HUES48 (cell line): ENCODE measurements around the gene DMD.
"Not testable (repeated sequence)": the region's sequence is repeated elsewhere in the genome, so short reads cannot be mapped to it uniquely, and the experiment has no call there.

ENCODE experiments used
- H3K27ac ChIP-seq: one replicate; pipeline ENCODE4 v1.7.0; 2013; ENCODE audit warnings: low read depth, low read length, inconsistent platforms
- H3K27me3 ChIP-seq: 2 replicates; pipeline ENCODE4 v1.6.1; 2013; ENCODE audit warnings: mild to moderate bottlenecking, low read length; ENCODE audit not compliant: control insufficient read depth, insufficient read depth
- H3K36me3 ChIP-seq: 2 replicates; pipeline ENCODE4 v1.6.1; 2013; ENCODE audit warnings: low read length; ENCODE audit not compliant: control insufficient read depth, insufficient read depth
- H3K4me1 ChIP-seq: 2 replicates; pipeline ENCODE4 v1.6.1; 2013; ENCODE audit warnings: mild to moderate bottlenecking, low read length; ENCODE audit not compliant: control insufficient read depth, insufficient read depth
- H3K4me3 ChIP-seq: 2 replicates; pipeline ENCODE4 v1.5.1; 2013; ENCODE audit warnings: mild to moderate bottlenecking, low read depth, low read length
- H3K9ac ChIP-seq: 2 replicates; pipeline ENCODE4 v1.6.1; 2013; ENCODE audit warnings: mild to moderate bottlenecking, low read depth, low read length, moderate library complexity
- H3K9me3 ChIP-seq: 2 replicates; pipeline ENCODE4 v1.6.1; 2013; ENCODE audit warnings: low read length; ENCODE audit not compliant: control insufficient read depth, insufficient read depth

DMD gene

GRCh38 chrX:32293962-32294700 lies 917.2 kb downstream of the DMD start:
- Histone ChIP-seq H3K4me3 (no peak overlapping the region), H3K27ac (no peak overlapping the region), H3K9ac (no peak overlapping the region), H3K4me1 (no peaks in the 10 kb centered on the region), H3K27me3 (no peaks in the 10 kb centered on the region), H3K9me3 (no peaks in the 10 kb centered on the region), H3K36me3 (no peaks in the 10 kb centered on the region)

- H3K36me3 ChIP-seq: no peaks in the 10 kb centered on the region
- H3K4me3 ChIP-seq: no peak overlapping the region
- no peaks in the 10 kb centered on the region for H3K9me3 ChIP-seq
- H3K27me3 ChIP-seq: no peaks in the 10 kb centered on the region; the same call in 1 of the 2 replicates
- H3K27ac ChIP-seq: no peak overlapping the region
- H3K9ac ChIP-seq: no peak overlapping the region
- H3K4me1 ChIP-seq: no peaks in the 10 kb centered on the region
Measured at GRCh38 chrX:32289356-32289755, 922.0 kb downstream of the DMD start.

GRCh38 chrX:32281853-32282252 lies 929.5 kb downstream of the DMD start:
- Histone ChIP-seq H3K27ac (no peak overlapping the region), H3K4me3 (no peak overlapping the region), H3K9me3 (no peaks in the 10 kb centered on the region), H3K9ac (no peak overlapping the region), H3K27me3 (no peaks in the 10 kb centered on the region), H3K36me3 (no peaks in the 10 kb centered on the region), H3K4me1 (no peaks in the 10 kb centered on the region)

- no peak overlapping the region for H3K9ac ChIP-seq
- no peaks in the 10 kb centered on the region for H3K4me1 ChIP-seq
- H3K4me3 ChIP-seq: no peak overlapping the region
- no peak overlapping the region for H3K27ac ChIP-seq
- H3K36me3 ChIP-seq: no peaks in the 10 kb centered on the region
- H3K9me3 ChIP-seq: no peaks in the 10 kb centered on the region
- H3K27me3 ChIP-seq: no peaks in the 10 kb centered on the region
Measured at GRCh38 chrX:32280921-32281320, 930.4 kb downstream of the DMD start.

GRCh38 chrX:32280489-32280888 lies 930.9 kb downstream of the DMD start:
- no peaks in the 10 kb centered on the region for H3K4me1 ChIP-seq
- H3K9me3 ChIP-seq: no peaks in the 10 kb centered on the region
- H3K27me3 ChIP-seq: no peaks in the 10 kb centered on the region
- H3K27ac ChIP-seq: no peak overlapping the region
- H3K9ac ChIP-seq: no peak overlapping the region
- no peaks in the 10 kb centered on the region for H3K36me3 ChIP-seq
- H3K4me3 ChIP-seq: no peak overlapping the region

- Histone ChIP-seq H3K27ac (no peak overlapping the region), H3K4me1 (no peaks in the 10 kb centered on the region), H3K4me3 (no peak overlapping the region), H3K27me3 (no peaks in the 10 kb centered on the region), H3K9ac (no peak overlapping the region), H3K36me3 (no peaks in the 10 kb centered on the region), H3K9me3 (no peaks in the 10 kb centered on the region)
Measured at GRCh38 chrX:32276153-32276552, 935.2 kb downstream of the DMD start.

- peaks cover 19% of the 10 kb centered on the region for H3K9me3 ChIP-seq
- H3K4me3 ChIP-seq: no peak overlapping the region
- H3K27me3 ChIP-seq: no peaks in the 10 kb centered on the region
Measured at GRCh38 chrX:32269866-32270265, 941.5 kb downstream of the DMD start.

GRCh38 chrX:32268207-32268606 lies 943.1 kb downstream of the DMD start:
- Histone ChIP-seq H3K27ac (no peak overlapping the region), H3K4me1 (no peaks in the 10 kb centered on the region), H3K27me3 (no peaks in the 10 kb centered on the region), H3K4me3 (no peak overlapping the region), H3K9me3 (peaks cover 26% of the 10 kb centered on the region), H3K9ac (no peak overlapping the region), H3K36me3 (no peaks in the 10 kb centered on the region)

More at GRCh38 chrX:32269866-32270265, 941.5 kb downstream of the DMD start:
- Histone ChIP-seq H3K27ac (no peak overlapping the region), H3K36me3 (no peaks in the 10 kb centered on the region), H3K4me1 (no peaks in the 10 kb centered on the region), H3K9ac (no peak overlapping the region)

- Histone ChIP-seq H3K9me3 (peaks cover 26% of the 10 kb centered on the region), H3K27me3 (no peaks in the 10 kb centered on the region), H3K4me1 (no peaks in the 10 kb centered on the region), H3K27ac (no peak overlapping the region), H3K36me3 (no peaks in the 10 kb centered on the region), H3K4me3 (no peak overlapping the region), H3K9ac (no peak overlapping the region)
Measured at GRCh38 chrX:32267796-32268195, 943.6 kb downstream of the DMD start.

GRCh38 chrX:32246675-32247074 lies 964.7 kb downstream of the DMD start:
- not testable (repeated sequence) for H3K9ac ChIP-seq, H3K27me3 ChIP-seq, H3K36me3 ChIP-seq, H3K27ac ChIP-seq, H3K4me3 ChIP-seq, H3K9me3 ChIP-seq, H3K4me1 ChIP-seq

- no peaks in the 10 kb centered on the region for H3K9me3 ChIP-seq
- no peaks in the 10 kb centered on the region; the same call in 1 of the 2 replicates for H3K27me3 ChIP-seq
- no peaks in the 10 kb centered on the region for H3K36me3 ChIP-seq
- no peak overlapping the region for H3K4me3 ChIP-seq
- H3K27ac ChIP-seq: no peak overlapping the region
- H3K4me1 ChIP-seq: peaks cover 12% of the 10 kb centered on the region; the same call in 1 of the 2 replicates
- H3K9ac ChIP-seq: no peak overlapping the region
Measured at GRCh38 chrX:32195611-32196010, 1015.7 kb downstream of the DMD start.
